ENCODE results near the gene ZMYND12.
"Not testable (repeated sequence)": the region's sequence is repeated elsewhere in the genome, so short reads cannot be mapped to it uniquely, and the experiment has no call there.

ZMYND12 gene

GRCh38 chr1:42456010-42456753 is at the start of gene ZMYND12, which contains the start of gene PPCS:
TSS of gene ZMYND12 (minus strand) at chr1:42456022. CDS start at chr1:42455997, 25 bp downstream.
TSS of gene PPCS (plus strand) at chr1:42456543. CDS start at chr1:42456566, 23 bp downstream.
- in situ Hi-C loops (cut with MboI; ENCODE audit: low sequenced_read_pairs), result no loop called here

- in situ Hi-C loops (cut with MboI; ENCODE audit: low sequenced_read_pairs), result no loop called here
These were observed 48.8 kb upstream of the ZMYND12 start for GRCh38 chr1:42504535-42505128.

- in situ Hi-C loops (cut with MboI; ENCODE audit: low sequenced_read_pairs), result not testable (repeated sequence)
These were observed 46.2 kb upstream of the ZMYND12 start for GRCh38 chr1:42502031-42502430.

- in situ Hi-C loops (cut with MboI; ENCODE audit: low sequenced_read_pairs), result no loop called here
These were observed 34.4 kb upstream of the ZMYND12 start for GRCh38 chr1:42490237-42490636.

- in situ Hi-C loops (cut with MboI; ENCODE audit: low sequenced_read_pairs), result no loop called here
These were observed 28.6 kb upstream of the ZMYND12 start for GRCh38 chr1:42484382-42484781.

- in situ Hi-C loops (cut with MboI; ENCODE audit: low sequenced_read_pairs), result no loop called here
These were observed 26.9 kb upstream of the ZMYND12 start for GRCh38 chr1:42482635-42483153.

GRCh38 chr1:42480921-42481320 is 25.1 kb upstream of the ZMYND12 start:
- in situ Hi-C loops (cut with MboI; ENCODE audit: low sequenced_read_pairs), result no loop called here

- in situ Hi-C loops (cut with MboI; ENCODE audit: low sequenced_read_pairs), result no loop called here
These were observed 23.8 kb upstream of the ZMYND12 start for GRCh38 chr1:42479621-42480020.

- in situ Hi-C loops (cut with MboI; ENCODE audit: low sequenced_read_pairs), result no loop called here
These were observed 22.0 kb upstream of the ZMYND12 start for GRCh38 chr1:42477775-42478174.

GRCh38 chr1:42477354-42477753 is 21.5 kb upstream of the ZMYND12 start:
- in situ Hi-C loops (cut with MboI; ENCODE audit: low sequenced_read_pairs), result not testable (repeated sequence)

- in situ Hi-C loops (cut with MboI; ENCODE audit: low sequenced_read_pairs), result no loop called here
These were observed 20.8 kb upstream of the ZMYND12 start for GRCh38 chr1:42476605-42477004.

- in situ Hi-C loops (cut with MboI; ENCODE audit: low sequenced_read_pairs), result no loop called here
These were observed 13.9 kb upstream of the ZMYND12 start for GRCh38 chr1:42469727-42470126.

- in situ Hi-C loops (cut with MboI; ENCODE audit: low sequenced_read_pairs), result no loop called here
These were observed 10.2 kb upstream of the ZMYND12 start for GRCh38 chr1:42466030-42466429.

GRCh38 chr1:42463921-42464320 is 8.1 kb upstream of the ZMYND12 start:
- in situ Hi-C loops (cut with MboI; ENCODE audit: low sequenced_read_pairs), result no loop called here

- in situ Hi-C loops (cut with MboI; ENCODE audit: low sequenced_read_pairs), result no loop called here
These were observed 7.3 kb upstream of the ZMYND12 start, which contains the start of gene CCDC30 for GRCh38 chr1:42462828-42463763. TSS of gene CCDC30 (plus strand) at chr1:42463286. CDS start at chr1:42480552, 17,266 bp downstream.

GRCh38 chr1:42461196-42461595 is 5.4 kb upstream of the ZMYND12 start:
- in situ Hi-C loops (cut with MboI; ENCODE audit: low sequenced_read_pairs), result no loop called here

- in situ Hi-C loops (cut with MboI; ENCODE audit: low sequenced_read_pairs), result no loop called here
These were observed 900 bp upstream of the ZMYND12 start for GRCh38 chr1:42456754-42457089.

- in situ Hi-C loops (cut with MboI; ENCODE audit: low sequenced_read_pairs), result no loop called here
These were observed 1.4 kb downstream of the ZMYND12 start for GRCh38 chr1:42454403-42454802.

GRCh38 chr1:42453386-42453785 is 2.4 kb downstream of the ZMYND12 start:
- in situ Hi-C loops (cut with MboI; ENCODE audit: low sequenced_read_pairs), result no loop called here

- in situ Hi-C loops (cut with MboI; ENCODE audit: low sequenced_read_pairs), result no loop called here
These were observed 5.8 kb downstream of the ZMYND12 start for GRCh38 chr1:42450061-42450460.

GRCh38 chr1:42449256-42449655 is 6.6 kb downstream of the ZMYND12 start:
- in situ Hi-C loops (cut with MboI; ENCODE audit: low sequenced_read_pairs), result no loop called here
